Adrenal gland (tissue), 5 donors: Measurements from ENCODE around the gene PPP3CA.

Experiments used
- CTCF ChIP-seq, 6 experiments: fragments of 450-650 bp in 4 of 6; fragments of 200-600 bp in 2 of 6; sonication (generic) in 1 of 6; IDR thresholded peaks; 1 replicate in 5 of 6; 2 replicates in 1 of 6; pipeline versions ENCODE4 v1.5.1 to v1.8.0; 2016 to 2021; ENCODE audit warnings: antibody characterized with exemption in 6 of 6, mild to moderate bottlenecking in 2 of 6, moderate library complexity in 1 of 6
- POLR2A ChIP-seq, 2 donors: fragments of 450-650 bp; IDR thresholded peaks; one replicate each; pipeline ENCODE4 v1.6.1; 2017; ENCODE audit warnings: antibody characterized with exemption in 2 of 2, mild to moderate bottlenecking in 2 of 2, moderate library complexity in 1 of 2
- donor health status: DM: no; HTN: no; CAD: no.

GRCh38 chr4:101187841-101188240, 159.5 kb downstream of the PPP3CA start:
- TF ChIP-seq CTCF (IDR thresholded peaks at IDR 0.05) (peak in 5 of 6 experiments; percentile 2 to 44 (median 25)), POLR2A (IDR thresholded peaks at IDR 0.05) (no peak)
